CD4-positive, CD25-positive, alpha-beta regulatory T cell (primary cell): ENCODE results near the gene POU3F3. TPM values are rescaled to one million over a fixed set of nuclear protein-coding genes. Genes with fewer than 3 reads are reported as not detected.

Experiments used
- ATAC-seq, 2 donors: fragments of 150-1000 bp; cut with Tn5 transposase; one replicate each; pipeline ENCODE4 v1.10.0; 2021; ENCODE audit warnings: low read depth in 2 of 2, moderate number of reproducible peaks in 2 of 2, moderate library complexity in 1 of 2
- DNase-seq, 3 donors: peaks; one replicate each; pipeline versions ENCODE4 v3.0.0 to v3.0.0-alpha.2; 2012 to 2022; ENCODE audit warnings: mixed read lengths in 1 of 3
- H3K27ac ChIP-seq: one replicate; pipeline ENCODE4 v1.7.0; 2013; ENCODE audit warnings: mild to moderate bottlenecking, low read length; ENCODE audit not compliant: insufficient read depth, poor library complexity, severe bottlenecking
- H3K27me3 ChIP-seq: one replicate; pipeline ENCODE4 v1.7.0; 2013; ENCODE audit warnings: low read length; ENCODE audit not compliant: control insufficient read depth, insufficient read depth
- H3K36me3 ChIP-seq: one replicate; pipeline ENCODE4 v1.7.0; 2013; ENCODE audit warnings: mild to moderate bottlenecking, low read length, moderate library complexity; ENCODE audit not compliant: control insufficient read depth, insufficient read depth
- H3K4me1 ChIP-seq: 2 replicates; pipeline ENCODE4 v1.7.0; 2013; ENCODE audit warnings: mild to moderate bottlenecking, low read length; ENCODE audit not compliant: insufficient read depth, control insufficient read depth, poor library complexity, severe bottlenecking
- H3K4me3 ChIP-seq: one replicate; pipeline ENCODE4 v1.7.0; 2013; ENCODE audit warnings: low read depth, mild to moderate bottlenecking, low read length, moderate library complexity
- H3K9me3 ChIP-seq, 2 experiments: 1 replicate in 1 of 2; 2 replicates in 1 of 2; pipeline ENCODE4 v1.7.0; 2013; ENCODE audit warnings: low read length in 2 of 2, mild to moderate bottlenecking in 1 of 2, moderate library complexity in 1 of 2; ENCODE audit not compliant: control insufficient read depth in 2 of 2
- H3K27ac Mint-ChIP-seq, 3 donors: one replicate each; pipeline ENCODE4 v1.8.0; 2020 to 2022; ENCODE audit warnings: mild to moderate bottlenecking in 3 of 3, mixed read lengths in 3 of 3, moderate library complexity in 2 of 3
- H3K27me3 Mint-ChIP-seq: one replicate; pipeline ENCODE4 v1.8.0; 2022; ENCODE audit warnings: mild to moderate bottlenecking, mixed read lengths
- H3K36me3 Mint-ChIP-seq: one replicate; pipeline ENCODE4 v1.8.0; 2020; ENCODE audit warnings: mixed read lengths
- H3K4me1 Mint-ChIP-seq, 4 donors: one replicate each; pipeline ENCODE4 v1.8.0; 2020 to 2022; ENCODE audit warnings: mixed read lengths in 4 of 4, mild to moderate bottlenecking in 1 of 4
- H3K4me3 Mint-ChIP-seq, 4 donors: one replicate each; pipeline ENCODE4 v1.8.0; 2020 to 2022; ENCODE audit warnings: mild to moderate bottlenecking in 4 of 4, mixed read lengths in 4 of 4, moderate library complexity in 3 of 4
- H3K9me3 Mint-ChIP-seq, 7 donors: one replicate each; pipeline ENCODE4 v1.8.0; 2020 to 2022; ENCODE audit warnings: mixed read lengths in 7 of 7, mild to moderate bottlenecking in 3 of 7, moderate library complexity in 2 of 7
- polyA plus RNA-seq, 4 donors: library from polyadenylated mRNA; unstranded; fragments of 300-500 nt; fragmentation: Illumina TruSeq; gene quantifications; one replicate each; pipeline ENCODE4 v1.2.3, GENCODE V29; 2021
- total RNA-seq: library from RNA; stranded (reverse); gene quantifications from one replicate; pipeline ENCODE4 v1.2.3, GENCODE V29; 2022

Gene POU3F3
- not detected for total RNA-seq
- not detected for polyA plus RNA-seq

GRCh38 chr2:104853534-104854497 lies at the start of gene POU3F3:
POU3F3 (plus strand) TSS chr2:104854115; CDS start chr2:104855511, 1,396 bp downstream.
- Histone ChIP-seq H3K27me3 (peaks cover 31% of the 10 kb centered on the region), H3K36me3 (no peaks in the 10 kb centered on the region), H3K9me3 (peaks cover 4 to 6% of the 10 kb centered on the region in 2 experiments), H3K4me3 (peak within 1 kb of the TSS; percentile 26), H3K27ac (no peak within 1 kb of the TSS), H3K4me1 (peaks cover 25% of the 10 kb centered on the region)
- ATAC-seq (no peak), DNase-seq (peak in 1 of 3 donors; percentile 51)
- peaks cover 84% of the 10 kb centered on the region for H3K27me3 Mint-ChIP-seq
- H3K9me3 Mint-ChIP-seq: peaks cover 0 to 12% (median 4%) of the 10 kb centered on the region in 7 donors
- peak within 1 kb of the TSS in 2 of 3 donors; percentile 44 to 81 for H3K27ac Mint-ChIP-seq
- H3K4me1 Mint-ChIP-seq: peaks cover 0 to 46% (median 29%) of the 10 kb centered on the region in 4 donors
- no peaks in the 10 kb centered on the region for H3K36me3 Mint-ChIP-seq
- peak within 1 kb of the TSS; percentile 84 to 89 (median 87) for H3K4me3 Mint-ChIP-seq

GRCh38 chr2:104804148-104804890 lies 49.6 kb upstream of the POU3F3 start:
- ATAC-seq (no peak), DNase-seq (no peak)
- Histone ChIP-seq H3K27ac (no peak overlapping the region), H3K9me3 (no peaks in the 10 kb centered on the region), H3K36me3 (no peaks in the 10 kb centered on the region), H3K4me1 (no peaks in the 10 kb centered on the region), H3K4me3 (no peak overlapping the region), H3K27me3 (no peaks in the 10 kb centered on the region)
- Mint-ChIP-seq H3K9me3 (peaks cover 0 to 10% (median 3%) of the 10 kb centered on the region in 7 donors), H3K4me3 (no peak overlapping the region), H3K4me1 (no peaks in the 10 kb centered on the region), H3K36me3 (no peaks in the 10 kb centered on the region), H3K27me3 (no peaks in the 10 kb centered on the region), H3K27ac (no peak overlapping the region)

GRCh38 chr2:104812286-104812685 lies 41.6 kb upstream of the POU3F3 start:
- no peaks in the 10 kb centered on the region for H3K4me1 Mint-ChIP-seq
- Histone ChIP-seq H3K27ac (no peak overlapping the region), H3K36me3 (no peaks in the 10 kb centered on the region), H3K4me1 (no peaks in the 10 kb centered on the region), H3K4me3 (no peak overlapping the region), H3K9me3 (no peaks in the 10 kb centered on the region), H3K27me3 (no peaks in the 10 kb centered on the region)
- no peak overlapping the region for H3K4me3 Mint-ChIP-seq
- ATAC-seq (no peak), DNase-seq (no peak)
- no peak overlapping the region for H3K27ac Mint-ChIP-seq
- H3K9me3 Mint-ChIP-seq: peaks cover 0 to 15% (median 5%) of the 10 kb centered on the region in 7 donors
- H3K36me3 Mint-ChIP-seq: no peaks in the 10 kb centered on the region
- no peaks in the 10 kb centered on the region for H3K27me3 Mint-ChIP-seq

- Histone ChIP-seq H3K4me3 (no peak overlapping the region), H3K27ac (no peak overlapping the region), H3K9me3 (no peaks in the 10 kb centered on the region), H3K4me1 (no peaks in the 10 kb centered on the region), H3K27me3 (no peaks in the 10 kb centered on the region), H3K36me3 (no peaks in the 10 kb centered on the region)
- no peak overlapping the region for H3K4me3 Mint-ChIP-seq
- peaks cover 0 to 6% (median 1%) of the 10 kb centered on the region in 7 donors for H3K9me3 Mint-ChIP-seq
- ATAC-seq: no peak
- no peaks in the 10 kb centered on the region for H3K4me1 Mint-ChIP-seq
- H3K27ac Mint-ChIP-seq: no peak overlapping the region
- no peaks in the 10 kb centered on the region for H3K36me3 Mint-ChIP-seq
- H3K27me3 Mint-ChIP-seq: peaks cover 5% of the 10 kb centered on the region
- DNase-seq: no peak
Observed at GRCh38 chr2:104816143-104816542, 37.8 kb upstream of the POU3F3 start.

GRCh38 chr2:104818264-104818663 lies 35.7 kb upstream of the POU3F3 start:
- H3K27ac ChIP-seq: no peak overlapping the region
- H3K4me3 Mint-ChIP-seq: no peak overlapping the region
- no peaks in the 10 kb centered on the region for H3K36me3 Mint-ChIP-seq
- peaks cover 0 to 2% (median 0%) of the 10 kb centered on the region in 7 donors for H3K9me3 Mint-ChIP-seq
- no peaks in the 10 kb centered on the region for H3K4me1 ChIP-seq
- H3K27ac Mint-ChIP-seq: no peak overlapping the region
- peaks cover 5% of the 10 kb centered on the region for H3K27me3 Mint-ChIP-seq
- no peaks in the 10 kb centered on the region for H3K27me3 ChIP-seq
- no peaks in the 10 kb centered on the region for H3K9me3 ChIP-seq
- DNase-seq: no peak
- no peaks in the 10 kb centered on the region for H3K4me1 Mint-ChIP-seq
- no peaks in the 10 kb centered on the region for H3K36me3 ChIP-seq
- no peak overlapping the region for H3K4me3 ChIP-seq
- no peak for ATAC-seq

- Histone ChIP-seq H3K4me1 (no peaks in the 10 kb centered on the region), H3K9me3 (no peaks in the 10 kb centered on the region), H3K27me3 (no peaks in the 10 kb centered on the region), H3K27ac (no peak overlapping the region), H3K36me3 (no peaks in the 10 kb centered on the region), H3K4me3 (no peak overlapping the region)
- peaks cover 5% of the 10 kb centered on the region for H3K27me3 Mint-ChIP-seq
- H3K4me3 Mint-ChIP-seq: no peak overlapping the region
- no peak for DNase-seq
- peaks cover 0 to 6% (median 2%) of the 10 kb centered on the region in 7 donors for H3K9me3 Mint-ChIP-seq
- no peak for ATAC-seq
- no peaks in the 10 kb centered on the region for H3K36me3 Mint-ChIP-seq
- H3K4me1 Mint-ChIP-seq: no peaks in the 10 kb centered on the region
- H3K27ac Mint-ChIP-seq: no peak overlapping the region
Observed at GRCh38 chr2:104820126-104820525, 33.8 kb upstream of the POU3F3 start.

GRCh38 chr2:104825124-104825865 lies 28.6 kb upstream of the POU3F3 start:
- ATAC-seq: no peak
- no peak overlapping the region for H3K27ac Mint-ChIP-seq
- H3K36me3 Mint-ChIP-seq: no peaks in the 10 kb centered on the region
- DNase-seq: no peak
- no peaks in the 10 kb centered on the region for H3K27me3 ChIP-seq
- no peaks in the 10 kb centered on the region for H3K36me3 ChIP-seq
- H3K4me1 ChIP-seq: no peaks in the 10 kb centered on the region
- H3K9me3 Mint-ChIP-seq: peaks cover 0 to 6% (median 2%) of the 10 kb centered on the region in 7 donors
- H3K27me3 Mint-ChIP-seq: peaks cover 5% of the 10 kb centered on the region
- no peak overlapping the region for H3K4me3 ChIP-seq
- no peaks in the 10 kb centered on the region for H3K9me3 ChIP-seq
- H3K4me3 Mint-ChIP-seq: no peak overlapping the region
- H3K4me1 Mint-ChIP-seq: no peaks in the 10 kb centered on the region
- no peak overlapping the region for H3K27ac ChIP-seq
